DOHH2 (cell line): ENCODE results near the gene NXPH4.

ENCODE experiments used
- EZH2phosphoT487 ChIP-seq: fragments of 200-600 bp; sonication (generic); IDR thresholded peaks from 2 replicates; pipeline ENCODE4 v1.6.1; 2017; ENCODE audit warnings: borderline replicate concordance, mild to moderate bottlenecking, antibody characterized with exemption, low read length, moderate library complexity, mixed read lengths
- TF ChIP-seq, protein P1 (sequence below): fragments of 200-600 bp; sonication (generic); IDR thresholded peaks from one replicate; pipeline ENCODE4 v1.5.1; 2014; ENCODE audit warnings: antibody characterized with exemption, mild to moderate bottlenecking, low read depth, low read length; ENCODE audit not compliant: poor library complexity, severe bottlenecking

DNA sequence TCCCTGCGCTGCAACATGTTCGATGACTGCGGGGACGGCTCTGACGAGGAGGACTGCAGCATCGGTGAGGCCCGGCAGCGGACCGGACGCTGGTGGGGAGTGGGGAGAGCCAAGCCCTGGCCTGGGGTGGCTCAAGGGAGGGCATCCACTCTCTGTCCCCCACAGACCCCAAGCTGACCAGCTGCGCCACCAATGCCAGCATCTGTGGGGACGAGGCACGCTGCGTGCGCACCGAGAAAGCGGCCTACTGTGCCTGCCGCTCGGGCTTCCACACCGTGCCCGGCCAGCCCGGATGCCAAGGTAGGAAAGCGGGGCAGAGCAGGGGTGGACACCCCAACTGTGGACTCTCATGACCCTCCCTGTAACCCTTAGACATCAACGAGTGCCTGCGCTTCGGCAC lies 11.4 kb upstream of the NXPH4 start:
- TF ChIP-seq, protein P1, sequence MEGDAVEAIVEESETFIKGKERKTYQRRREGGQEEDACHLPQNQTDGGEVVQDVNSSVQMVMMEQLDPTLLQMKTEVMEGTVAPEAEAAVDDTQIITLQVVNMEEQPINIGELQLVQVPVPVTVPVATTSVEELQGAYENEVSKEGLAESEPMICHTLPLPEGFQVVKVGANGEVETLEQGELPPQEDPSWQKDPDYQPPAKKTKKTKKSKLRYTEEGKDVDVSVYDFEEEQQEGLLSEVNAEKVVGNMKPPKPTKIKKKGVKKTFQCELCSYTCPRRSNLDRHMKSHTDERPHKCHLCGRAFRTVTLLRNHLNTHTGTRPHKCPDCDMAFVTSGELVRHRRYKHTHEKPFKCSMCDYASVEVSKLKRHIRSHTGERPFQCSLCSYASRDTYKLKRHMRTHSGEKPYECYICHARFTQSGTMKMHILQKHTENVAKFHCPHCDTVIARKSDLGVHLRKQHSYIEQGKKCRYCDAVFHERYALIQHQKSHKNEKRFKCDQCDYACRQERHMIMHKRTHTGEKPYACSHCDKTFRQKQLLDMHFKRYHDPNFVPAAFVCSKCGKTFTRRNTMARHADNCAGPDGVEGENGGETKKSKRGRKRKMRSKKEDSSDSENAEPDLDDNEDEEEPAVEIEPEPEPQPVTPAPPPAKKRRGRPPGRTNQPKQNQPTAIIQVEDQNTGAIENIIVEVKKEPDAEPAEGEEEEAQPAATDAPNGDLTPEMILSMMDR, result no peak
- TF ChIP-seq EZH2phosphoT487, result no peak
